IMR-90 (cell line): ENCODE results near the gene EPHB1. TPM values are rescaled to one million over a fixed set of nuclear protein-coding genes. Genes with fewer than 3 reads are reported as not detected.

Experiments used
- ATAC-seq: fragments of 200-7000 bp; cut with Tn5 transposase; 2 replicates; pipeline ENCODE4 v1.9.1; 2020; ENCODE audit warnings: low read depth, mild to moderate bottlenecking, moderate library complexity
- BruUV-seq: library from RNA; stranded (reverse); fragments of 400-500 nt; replicated peaks from 2 replicates; lab custom pipeline; 2021; lab: Mats Ljungman, UMichigan
- CTCF ChIA-PET: fragments of 300-600 bp; formaldehyde crosslinking; extraction: SDS; loops from one replicate; lab custom pipeline; 2021; ENCODE audit warnings: antibody characterized with exemption; lab: Yijun Ruan, JAX
- POLR2A ChIA-PET: fragments of 300-600 bp; sonication (Branson Sonifier 250); formaldehyde crosslinking; loops from one replicate; lab custom pipeline; 2022; ENCODE audit warnings: antibody characterized with exemption; ENCODE audit not compliant: unreplicated experiment; lab: Charles Lee
- DNase-seq: peaks from one replicate; pipeline ENCODE4 v3.0.0; 2013
- H2AFZ ChIP-seq: replicated peaks from 2 replicates; pipeline ENCODE3; 2013; ENCODE audit warnings: low read length, mild to moderate bottlenecking; ENCODE audit not compliant: poor library complexity
- H2AK5ac ChIP-seq: 2 replicates; pipeline ENCODE4 v1.6.1; 2013; ENCODE audit warnings: low read depth, low read length, inconsistent platforms
- H2AK9ac ChIP-seq: replicated peaks from 2 replicates; pipeline ENCODE3; 2013; ENCODE audit warnings: mild to moderate bottlenecking, low read depth, low read length, moderate library complexity; ENCODE audit not compliant: poor library complexity
- H2BK120ac ChIP-seq: 2 replicates; pipeline ENCODE4 v1.6.1; 2013; ENCODE audit warnings: low read depth, low read length, inconsistent platforms
- H2BK15ac ChIP-seq: 3 replicates; pipeline ENCODE4 v1.6.1; 2013; ENCODE audit warnings: low read depth, low read length, inconsistent platforms
- H2BK20ac ChIP-seq: 2 replicates; pipeline ENCODE4 v1.6.1; 2013; ENCODE audit warnings: low read depth, mild to moderate bottlenecking, inconsistent platforms, low read length, moderate library complexity
- H2BK5ac ChIP-seq: 2 replicates; pipeline ENCODE4 v1.6.1; 2013; ENCODE audit warnings: mild to moderate bottlenecking, low read depth, low read length, inconsistent platforms; ENCODE audit not compliant: poor library complexity, severe bottlenecking
- H3K14ac ChIP-seq: replicated peaks from 2 replicates; pipeline ENCODE4 v1.6.1; 2013; ENCODE audit warnings: low read depth, low read length, inconsistent platforms
- H3K18ac ChIP-seq: 2 replicates; pipeline ENCODE4 v1.6.1; 2013; ENCODE audit warnings: low read depth, low read length, control low read depth
- H3K23ac ChIP-seq: 2 replicates; pipeline ENCODE4 v1.6.1; 2013; ENCODE audit warnings: low read depth, low read length, inconsistent platforms
- H3K27ac ChIP-seq: 2 replicates; pipeline ENCODE4 v1.5.1; 2013; ENCODE audit warnings: mild to moderate bottlenecking, control low read depth, low read length; ENCODE audit not compliant: insufficient read depth
- H3K27me3 ChIP-seq: 2 replicates; pipeline ENCODE4 v1.6.1; 2013; ENCODE audit warnings: low read length; ENCODE audit not compliant: control insufficient read depth, insufficient read depth
- H3K36me3 ChIP-seq: 2 replicates; pipeline ENCODE4 v1.6.1; 2013; ENCODE audit warnings: low read length, mixed read lengths; ENCODE audit not compliant: control insufficient read depth, insufficient read depth
- H3K4ac ChIP-seq: 2 replicates; pipeline ENCODE4 v1.6.1; 2013; ENCODE audit warnings: low read depth, low read length, inconsistent platforms
- H3K4me1 ChIP-seq: 2 replicates; pipeline ENCODE4 v1.6.1; 2013; ENCODE audit warnings: low read length, mixed read lengths; ENCODE audit not compliant: control insufficient read depth, insufficient read depth
- H3K4me2 ChIP-seq: 2 replicates; pipeline ENCODE4 v1.6.1; 2013; ENCODE audit warnings: low read depth, mild to moderate bottlenecking, control low read depth, low read length, moderate library complexity
- H3K4me3 ChIP-seq: 2 replicates; pipeline ENCODE4 v1.5.1; 2013; ENCODE audit warnings: low read depth, mild to moderate bottlenecking, control low read depth, low read length, moderate library complexity; ENCODE audit not compliant: insufficient read depth
- H3K56ac ChIP-seq: 2 replicates; pipeline ENCODE4 v1.6.1; 2013; ENCODE audit warnings: low read length, inconsistent platforms; ENCODE audit not compliant: insufficient read depth; ENCODE audit errors: extremely low read depth
- H3K79me1 ChIP-seq, 2 experiments: 2 replicates each; pipeline ENCODE4 v1.6.1; 2013; ENCODE audit warnings: low read length in 2 of 2, inconsistent platforms in 1 of 2, low read depth in 1 of 2
- H3K9ac ChIP-seq: 2 replicates; pipeline ENCODE4 v1.6.1; 2013; ENCODE audit warnings: low read depth, low read length, control low read depth
- H3K9me1 ChIP-seq: 2 replicates; pipeline ENCODE4 v1.6.1; 2013; ENCODE audit warnings: low read length, inconsistent platforms; ENCODE audit not compliant: insufficient read depth
- H3K9me3 ChIP-seq: 2 replicates; pipeline ENCODE4 v1.6.1; 2013; ENCODE audit warnings: low read length; ENCODE audit not compliant: control insufficient read depth, insufficient read depth
- H4K20me1 ChIP-seq: 2 replicates; pipeline ENCODE4 v1.6.1; 2013; ENCODE audit warnings: low read length, inconsistent platforms; ENCODE audit not compliant: insufficient read depth
- H4K5ac ChIP-seq: 2 replicates; pipeline ENCODE4 v1.6.1; 2013; ENCODE audit warnings: mild to moderate bottlenecking, low read depth, low read length, control low read depth
- H4K8ac ChIP-seq, 2 experiments: 2 replicates each; pipeline ENCODE4 v1.6.1; 2013; ENCODE audit warnings: low read depth in 2 of 2, low read length in 2 of 2, control low read depth in 1 of 2, inconsistent platforms in 1 of 2
- H4K91ac ChIP-seq: 2 replicates; pipeline ENCODE4 v1.6.1; 2013; ENCODE audit warnings: low read depth, low read length, inconsistent platforms; ENCODE audit not compliant: insufficient read depth
- BHLHE40 ChIP-seq: fragments of 150-350 bp; IDR thresholded peaks from 2 replicates; pipeline ENCODE4 v1.6.1; 2016; ENCODE audit warnings: mild to moderate bottlenecking, low read depth, low read length
- CEBPB ChIP-seq: IDR thresholded peaks from 2 replicates; pipeline ENCODE4 v1.6.1; 2012; ENCODE audit warnings: low read depth, low read length, improper control_type of control experiment
- CHD1 ChIP-seq: IDR thresholded peaks from 2 replicates; pipeline ENCODE4 v1.6.1; 2012; ENCODE audit warnings: low read depth, low read length, improper control_type of control experiment
- FOS ChIP-seq: fragments of 150-350 bp; IDR thresholded peaks from 2 replicates; pipeline ENCODE4 v1.6.1; 2016; ENCODE audit warnings: low read depth, low read length
- MAFK ChIP-seq: IDR thresholded peaks from 2 replicates; pipeline ENCODE4 v1.6.1; 2012; ENCODE audit warnings: low read depth, low read length, improper control_type of control experiment
- MAZ ChIP-seq: IDR thresholded peaks from 2 replicates; pipeline ENCODE4 v1.6.1; 2012; ENCODE audit warnings: low read depth, mild to moderate bottlenecking, low read length, improper control_type of control experiment, moderate library complexity, borderline replicate concordance
- MXI1 ChIP-seq: IDR thresholded peaks from 2 replicates; pipeline ENCODE4 v1.6.1; 2012; ENCODE audit warnings: low read depth, mild to moderate bottlenecking, low read length, moderate library complexity, borderline replicate concordance
- NFE2L2 ChIP-seq: fragments of 150-350 bp; IDR thresholded peaks from 2 replicates; pipeline ENCODE4 v1.6.1; 2016; ENCODE audit warnings: low read depth, mild to moderate bottlenecking, low read length
- POLR2A ChIP-seq: IDR thresholded peaks from 2 replicates; pipeline ENCODE4 v1.6.1; 2012; ENCODE audit warnings: mild to moderate bottlenecking, low read depth, low read length
- RAD21 ChIP-seq: IDR thresholded peaks from 2 replicates; pipeline ENCODE4 v1.6.1; 2012; ENCODE audit warnings: low read length, improper control_type of control experiment
- RCOR1 ChIP-seq: IDR thresholded peaks from 2 replicates; pipeline ENCODE4 v1.6.1; 2012; ENCODE audit warnings: mild to moderate bottlenecking, low read length, improper control_type of control experiment; ENCODE audit not compliant: insufficient replicate concordance
- RFX5 ChIP-seq: IDR thresholded peaks from 2 replicates; pipeline ENCODE4 v1.8.0; 2012; ENCODE audit warnings: low read depth, mild to moderate bottlenecking, low read length, moderate library complexity
- SMC3 ChIP-seq: fragments of 150-350 bp; IDR thresholded peaks from 2 replicates; pipeline ENCODE4 v1.6.1; 2016; ENCODE audit warnings: low read depth, mild to moderate bottlenecking, antibody characterized with exemption, low read length, moderate library complexity
- WGBS, 2 experiments: methylation state at CpG; one replicate each; pipeline versions ENCODE4 v1.1.5 to v1.1.7; 2013; ENCODE audit warnings: missing lambda C conversion rate in 2 of 2; ENCODE audit not compliant: insufficient read length in 1 of 2; ENCODE audit errors: extremely low coverage in 2 of 2; 5-methylcytosine and 5-hydroxymethylcytosine counted together
- dilution Hi-C: fragments of 300-500 bp; cut with HindIII; formaldehyde crosslinking; loops from one replicate; pipeline ENCODE4 v1.14.3; 2018; ENCODE audit warnings: low sequenced_read_pairs; ENCODE audit not compliant: unreplicated experiment
- in situ Hi-C: fragments of 300-500 bp; cut with MboI; formaldehyde crosslinking; loops from 3 replicates; pipeline ENCODE4 v1.14.3; 2019; ENCODE audit warnings: low sequenced_read_pairs, inconsistent platforms, mixed read lengths
- intact Hi-C: fragments of 100-400 bp; cut with micrococcal nuclease; formaldehyde crosslinking; loops from 2 replicates; pipeline ENCODE4 v1.10.0; 2022
- polyA plus RNA-seq, 3 experiments: library from polyadenylated mRNA; depleted of rRNA; stranded (reverse); fragments of >200 nt; gene quantifications; 2 replicates each; pipeline ENCODE4 v1.2.3, GENCODE V29; 2012; ENCODE audit warnings: low replicate concordance in 1 of 3
- total RNA-seq: library from RNA; depleted of rRNA; stranded (reverse); fragments of >200 nt; gene quantifications from 2 replicates; pipeline ENCODE4 v1.2.3, GENCODE V29; 2012
- TF ChIP-seq, protein P1 (sequence below): fragments of 150-350 bp; IDR thresholded peaks from 2 replicates; pipeline ENCODE4 v1.6.1; 2017; ENCODE audit warnings: mild to moderate bottlenecking, antibody characterized with exemption, low read length, low read depth
- TF ChIP-seq, protein P2 (sequence below): fragments of 150-350 bp; IDR thresholded peaks from 2 replicates; pipeline ENCODE4 v1.6.1; 2016; ENCODE audit warnings: low read depth, mild to moderate bottlenecking, low read length, moderate library complexity, borderline replicate concordance
- TF ChIP-seq, protein P3 (sequence below): conservative IDR thresholded peaks from 2 replicates; pipeline ENCODE4 v1.5.1; 2012; ENCODE audit warnings: mild to moderate bottlenecking, low read depth, low read length, improper control_type of control experiment

The EPHB1 gene
- total and polyA plus RNA-seq, 2 of the 4 experiments (the other 2 are of a cell fraction) = 0.17 to 0.36 TPM

DNA sequence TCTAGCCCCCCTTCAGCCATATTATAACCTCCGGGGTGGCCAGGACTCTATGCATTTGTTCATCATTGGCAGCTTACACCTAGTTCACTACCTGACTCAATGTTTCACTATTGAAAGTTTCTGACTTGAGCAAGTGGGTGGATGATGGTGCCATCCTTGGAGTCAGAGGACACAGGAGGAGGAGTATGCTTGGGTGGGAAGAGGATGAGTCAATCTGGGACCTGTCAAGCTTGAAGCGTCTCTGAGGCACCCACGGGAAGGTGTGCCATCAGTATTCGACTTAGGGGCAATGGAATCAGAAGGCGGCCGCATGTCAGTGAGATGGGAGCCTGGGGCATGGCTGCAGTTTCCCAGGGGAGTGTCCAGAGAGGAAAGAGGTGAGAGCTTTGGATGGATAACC, 133.3 kb downstream of the EPHB1 start:
- no peak overlapping the region for H3K14ac ChIP-seq
- intact Hi-C loops = no loop called here
- no peaks in the 10 kb centered on the region for H3K4me1 ChIP-seq
- TF ChIP-seq RCOR1 (no peak), FOS (no peak), CHD1 (no peak), NFE2L2 (no peak), MAZ (no peak), RAD21 (no peak), BHLHE40 (no peak), RFX5 (no peak), MAFK (no peak), POLR2A (no peak), MXI1 (no peak), SMC3 (no peak), CEBPB (no peak)
- TF ChIP-seq, protein P1, sequence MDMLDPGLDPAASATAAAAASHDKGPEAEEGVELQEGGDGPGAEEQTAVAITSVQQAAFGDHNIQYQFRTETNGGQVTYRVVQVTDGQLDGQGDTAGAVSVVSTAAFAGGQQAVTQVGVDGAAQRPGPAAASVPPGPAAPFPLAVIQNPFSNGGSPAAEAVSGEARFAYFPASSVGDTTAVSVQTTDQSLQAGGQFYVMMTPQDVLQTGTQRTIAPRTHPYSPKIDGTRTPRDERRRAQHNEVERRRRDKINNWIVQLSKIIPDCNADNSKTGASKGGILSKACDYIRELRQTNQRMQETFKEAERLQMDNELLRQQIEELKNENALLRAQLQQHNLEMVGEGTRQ = no peak
- TF ChIP-seq, protein P2, sequence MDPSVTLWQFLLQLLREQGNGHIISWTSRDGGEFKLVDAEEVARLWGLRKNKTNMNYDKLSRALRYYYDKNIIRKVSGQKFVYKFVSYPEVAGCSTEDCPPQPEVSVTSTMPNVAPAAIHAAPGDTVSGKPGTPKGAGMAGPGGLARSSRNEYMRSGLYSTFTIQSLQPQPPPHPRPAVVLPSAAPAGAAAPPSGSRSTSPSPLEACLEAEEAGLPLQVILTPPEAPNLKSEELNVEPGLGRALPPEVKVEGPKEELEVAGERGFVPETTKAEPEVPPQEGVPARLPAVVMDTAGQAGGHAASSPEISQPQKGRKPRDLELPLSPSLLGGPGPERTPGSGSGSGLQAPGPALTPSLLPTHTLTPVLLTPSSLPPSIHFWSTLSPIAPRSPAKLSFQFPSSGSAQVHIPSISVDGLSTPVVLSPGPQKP = no peak
- TF ChIP-seq, protein P3, sequence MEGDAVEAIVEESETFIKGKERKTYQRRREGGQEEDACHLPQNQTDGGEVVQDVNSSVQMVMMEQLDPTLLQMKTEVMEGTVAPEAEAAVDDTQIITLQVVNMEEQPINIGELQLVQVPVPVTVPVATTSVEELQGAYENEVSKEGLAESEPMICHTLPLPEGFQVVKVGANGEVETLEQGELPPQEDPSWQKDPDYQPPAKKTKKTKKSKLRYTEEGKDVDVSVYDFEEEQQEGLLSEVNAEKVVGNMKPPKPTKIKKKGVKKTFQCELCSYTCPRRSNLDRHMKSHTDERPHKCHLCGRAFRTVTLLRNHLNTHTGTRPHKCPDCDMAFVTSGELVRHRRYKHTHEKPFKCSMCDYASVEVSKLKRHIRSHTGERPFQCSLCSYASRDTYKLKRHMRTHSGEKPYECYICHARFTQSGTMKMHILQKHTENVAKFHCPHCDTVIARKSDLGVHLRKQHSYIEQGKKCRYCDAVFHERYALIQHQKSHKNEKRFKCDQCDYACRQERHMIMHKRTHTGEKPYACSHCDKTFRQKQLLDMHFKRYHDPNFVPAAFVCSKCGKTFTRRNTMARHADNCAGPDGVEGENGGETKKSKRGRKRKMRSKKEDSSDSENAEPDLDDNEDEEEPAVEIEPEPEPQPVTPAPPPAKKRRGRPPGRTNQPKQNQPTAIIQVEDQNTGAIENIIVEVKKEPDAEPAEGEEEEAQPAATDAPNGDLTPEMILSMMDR = no peak
- H3K9me3 ChIP-seq = no peaks in the 10 kb centered on the region
- no peak overlapping the region for H2BK20ac ChIP-seq
- H3K4ac ChIP-seq = no peak overlapping the region
- H3K27ac ChIP-seq = no peak overlapping the region
- no peaks in the 10 kb centered on the region for H3K9me1 ChIP-seq
- no peak overlapping the region for H3K4me2 ChIP-seq
- no peak overlapping the region for H2BK5ac ChIP-seq
- ChIA-PET CTCF (interaction anchor here (0.6 kb wide), 1 partner anchor 1748 kb away, joined by 6 read pairs; no protein-coding TSS in a partner anchor), POLR2A (no interaction called here)
- no peak overlapping the region for H4K8ac ChIP-seq
- no peak overlapping the region for H4K91ac ChIP-seq
- H3K9ac ChIP-seq = no peak overlapping the region
- no peaks in the 10 kb centered on the region for H3K27me3 ChIP-seq
- no peaks in the 10 kb centered on the region for H4K20me1 ChIP-seq
- H3K36me3 ChIP-seq = no peaks in the 10 kb centered on the region
- no peak overlapping the region for H2AK5ac ChIP-seq
- dilution Hi-C loops = no loop called here
- H2BK120ac ChIP-seq = no peak overlapping the region
- 29% methylated on average over 3 of the region's 6 CpGs; no CpG with 5 or more reads in 1 of the 2 experiments for WGBS, 2 experiments
- H2AK9ac ChIP-seq = no peak overlapping the region
- in situ Hi-C loops = no loop called here
- no peak for ATAC-seq
- no peak overlapping the region for H2BK15ac ChIP-seq
- no TSS peak for BruUV-seq
- H4K5ac ChIP-seq = no peak overlapping the region
- no peak overlapping the region for H3K56ac ChIP-seq
- no peak overlapping the region for H3K18ac ChIP-seq
- DNase-seq = no peak
- no peak overlapping the region for H3K4me3 ChIP-seq
- H3K79me1 ChIP-seq = no peaks in the 10 kb centered on the region
- no peak overlapping the region for H3K23ac ChIP-seq
- H2AFZ ChIP-seq = no peak overlapping the region
